GM21717 (cell line): ENCODE results near the gene SH3BP1.
A peak's percentile ranks its signal among the peaks of the same experiment; 100 is the strongest.

Source experiments
- ATAC-seq: cut with Tn5 transposase; IDR thresholded peaks from one replicate; pipeline ENCODE4 v1.9.1; 2021; ENCODE audit warnings: mild to moderate bottlenecking, moderate library complexity; ENCODE audit not compliant: unreplicated experiment

SH3BP1 gene

GRCh38 chr22:37658133-37659065, 18.9 kb downstream of the SH3BP1 start, which contains the start of gene PDXP:
PDXP (plus strand) TSS chr22:37658723; CDS start chr22:37658783, 60 bp downstream.
- ATAC-seq, result peak; percentile 73

GRCh38 chr22:37659066-37659896, 19.8 kb downstream of the SH3BP1 start:
- ATAC-seq, result peak; percentile 5

- ATAC-seq, result no peak
These were observed 20.6 kb downstream of the SH3BP1 start for GRCh38 chr22:37659897-37660708.

GRCh38 chr22:37660709-37661045, 21.2 kb downstream of the SH3BP1 start:
- no peak for ATAC-seq

GRCh38 chr22:37661160-37661924, 21.9 kb downstream of the SH3BP1 start:
- no peak for ATAC-seq

GRCh38 chr22:37662039-37662438, 22.6 kb downstream of the SH3BP1 start:
- no peak for ATAC-seq

GRCh38 chr22:37663521-37664140, 24.2 kb downstream of the SH3BP1 start:
- no peak for ATAC-seq

- ATAC-seq, result no peak
These were observed 25.0 kb downstream of the SH3BP1 start for GRCh38 chr22:37664249-37665101.

GRCh38 chr22:37665487-37665886, 26.0 kb downstream of the SH3BP1 start:
- no peak for ATAC-seq

- no peak for ATAC-seq
These were observed 30.1 kb downstream of the SH3BP1 start for GRCh38 chr22:37669586-37669985.

- no peak for ATAC-seq
These were observed 32.9 kb downstream of the SH3BP1 start for GRCh38 chr22:37672206-37672919.

GRCh38 chr22:37672920-37673455, 33.5 kb downstream of the SH3BP1 start:
- no peak for ATAC-seq

GRCh38 chr22:37674248-37674647, 34.8 kb downstream of the SH3BP1 start:
- no peak for ATAC-seq

GRCh38 chr22:37674951-37675929, 35.8 kb downstream of the SH3BP1 start, which contains the start of gene LGALS1:
LGALS1 (plus strand) TSS chr22:37675636; CDS start chr22:37675703, 67 bp downstream.
- no peak for ATAC-seq

- no peak for ATAC-seq
These were observed 36.7 kb downstream of the SH3BP1 start for GRCh38 chr22:37675930-37676735.
